Erythroblast (primary cell): ENCODE data around the gene SPG21.

ENCODE experiments used
- GATA1 ChIP-seq: IDR thresholded peaks from 2 replicates; pipeline ENCODE4 v1.6.1; 2011; ENCODE audit warnings: low read depth, mild to moderate bottlenecking, control low read depth, low read length, moderate library complexity
- POLR2A ChIP-seq: IDR thresholded peaks from 2 replicates; pipeline ENCODE4 v1.6.1; 2011; ENCODE audit warnings: mild to moderate bottlenecking, low read length

DNA sequence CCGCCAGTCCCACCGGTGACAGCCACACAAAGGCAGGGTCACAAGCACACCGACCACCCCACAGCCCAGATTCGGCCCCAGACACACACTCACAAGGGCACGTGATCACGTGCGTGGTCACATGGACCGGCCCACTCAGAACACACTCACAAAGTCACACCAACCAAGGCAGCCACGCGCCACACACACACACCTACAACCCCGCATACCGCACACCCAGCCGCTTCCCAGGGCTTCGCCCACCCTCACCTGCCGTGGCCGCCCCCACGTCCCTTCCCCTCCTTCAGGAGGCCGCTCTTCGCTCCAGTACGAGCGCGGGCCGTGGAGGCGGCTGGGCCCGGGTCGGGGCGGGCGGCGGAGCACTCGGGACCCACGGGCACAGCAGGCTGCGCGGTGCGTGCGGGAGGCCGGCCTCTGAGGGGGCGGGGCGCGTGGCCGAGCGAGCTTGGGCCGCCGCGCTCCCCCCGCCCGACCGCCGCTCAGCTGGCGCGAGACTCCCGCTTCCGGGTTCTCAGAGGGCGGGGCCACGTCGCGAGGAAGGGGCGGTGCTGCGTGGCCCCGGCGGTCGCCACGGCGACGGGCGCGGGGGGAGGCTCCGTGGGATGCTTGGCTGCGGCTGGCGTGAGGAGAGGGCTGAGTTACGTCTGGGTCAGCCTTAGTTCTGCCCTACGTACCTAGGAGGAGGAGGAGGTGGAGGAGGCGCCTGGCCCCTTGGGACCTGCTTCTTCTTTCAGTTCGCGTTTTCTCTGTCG, at the start of gene SPG21:
- TF ChIP-seq POLR2A = peak; percentile 79
- no peak for TF ChIP-seq GATA1
